Measurements from ENCODE around the gene PSG4. TPM values are rescaled to one million over a fixed set of nuclear protein-coding genes. Genes with fewer than 3 reads are reported as not detected.
"Not testable (repeated sequence)": the region's sequence is repeated elsewhere in the genome, so short reads cannot be mapped to it uniquely, and the experiment has no call there.

PSG4 gene
- total RNA-seq, 6 experiments from 2014 or later: 0.43 to 0.70 (median 0.53) TPM; not detected in 1

- peaks cover 29% of the 10 kb centered on the region for H3K4me1 Mint-ChIP-seq (ENCODE audit: low read depth)
- not testable (repeated sequence) for H3K4me3 Mint-ChIP-seq; DNase-seq; H3K27me3 Mint-ChIP-seq (ENCODE audit: insufficient read depth); H3K9me3 Mint-ChIP-seq; H3K27ac Mint-ChIP-seq
- H3K36me3 Mint-ChIP-seq (ENCODE audit: low read depth): peaks cover 19% of the 10 kb centered on the region
These were observed 11.0 kb downstream of the PSG4 start for GRCh38 chr19:43194397-43194796.

- H3K36me3 Mint-ChIP-seq (ENCODE audit: low read depth): peaks cover 34% of the 10 kb centered on the region
- H3K27me3 Mint-ChIP-seq (ENCODE audit: insufficient read depth): not testable (repeated sequence)
These were observed 12.9 kb downstream of the PSG4 start for GRCh38 chr19:43192381-43193155.

GRCh38 chr19:43188092-43188491, 17.3 kb downstream of the PSG4 start:
- Mint-ChIP-seq H3K27ac (peak overlapping the region; percentile 78), H3K4me1 (ENCODE audit: low read depth) (peaks cover 78% of the 10 kb centered on the region), H3K9me3 (peaks cover 19% of the 10 kb centered on the region), H3K36me3 (ENCODE audit: low read depth) (peaks cover 42% of the 10 kb centered on the region)
- H3K27me3 Mint-ChIP-seq (ENCODE audit: insufficient read depth); H3K4me3 Mint-ChIP-seq; DNase-seq: not testable (repeated sequence)
- TF ChIP-seq, protein P1, sequence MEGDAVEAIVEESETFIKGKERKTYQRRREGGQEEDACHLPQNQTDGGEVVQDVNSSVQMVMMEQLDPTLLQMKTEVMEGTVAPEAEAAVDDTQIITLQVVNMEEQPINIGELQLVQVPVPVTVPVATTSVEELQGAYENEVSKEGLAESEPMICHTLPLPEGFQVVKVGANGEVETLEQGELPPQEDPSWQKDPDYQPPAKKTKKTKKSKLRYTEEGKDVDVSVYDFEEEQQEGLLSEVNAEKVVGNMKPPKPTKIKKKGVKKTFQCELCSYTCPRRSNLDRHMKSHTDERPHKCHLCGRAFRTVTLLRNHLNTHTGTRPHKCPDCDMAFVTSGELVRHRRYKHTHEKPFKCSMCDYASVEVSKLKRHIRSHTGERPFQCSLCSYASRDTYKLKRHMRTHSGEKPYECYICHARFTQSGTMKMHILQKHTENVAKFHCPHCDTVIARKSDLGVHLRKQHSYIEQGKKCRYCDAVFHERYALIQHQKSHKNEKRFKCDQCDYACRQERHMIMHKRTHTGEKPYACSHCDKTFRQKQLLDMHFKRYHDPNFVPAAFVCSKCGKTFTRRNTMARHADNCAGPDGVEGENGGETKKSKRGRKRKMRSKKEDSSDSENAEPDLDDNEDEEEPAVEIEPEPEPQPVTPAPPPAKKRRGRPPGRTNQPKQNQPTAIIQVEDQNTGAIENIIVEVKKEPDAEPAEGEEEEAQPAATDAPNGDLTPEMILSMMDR (IDR thresholded peaks at IDR 0.05): peak; percentile 69

More at GRCh38 chr19:43192381-43193155, 12.9 kb downstream of the PSG4 start:
- not testable (repeated sequence) for H3K4me3 Mint-ChIP-seq, H3K27ac Mint-ChIP-seq, DNase-seq, H3K9me3 Mint-ChIP-seq
- peaks cover 47% of the 10 kb centered on the region for H3K4me1 Mint-ChIP-seq (ENCODE audit: low read depth)

- not testable (repeated sequence) for H3K27me3 Mint-ChIP-seq (ENCODE audit: insufficient read depth); DNase-seq
- Mint-ChIP-seq H3K9me3 (peaks cover 19% of the 10 kb centered on the region), H3K4me1 (ENCODE audit: low read depth) (peaks cover 95% of the 10 kb centered on the region), H3K36me3 (ENCODE audit: low read depth) (peaks cover 42% of the 10 kb centered on the region), H3K27ac (peak within 1 kb of the TSS; percentile 85), H3K4me3 (peak within 1 kb of the TSS; percentile 67)
These were observed 19.0 kb downstream of the PSG4 start, which contains the start of gene PSG5 for GRCh38 chr19:43186311-43186935. Gene PSG5 (minus strand): TSS chr19:43186536. CDS start chr19:43186405, 131 bp downstream.

DNA sequence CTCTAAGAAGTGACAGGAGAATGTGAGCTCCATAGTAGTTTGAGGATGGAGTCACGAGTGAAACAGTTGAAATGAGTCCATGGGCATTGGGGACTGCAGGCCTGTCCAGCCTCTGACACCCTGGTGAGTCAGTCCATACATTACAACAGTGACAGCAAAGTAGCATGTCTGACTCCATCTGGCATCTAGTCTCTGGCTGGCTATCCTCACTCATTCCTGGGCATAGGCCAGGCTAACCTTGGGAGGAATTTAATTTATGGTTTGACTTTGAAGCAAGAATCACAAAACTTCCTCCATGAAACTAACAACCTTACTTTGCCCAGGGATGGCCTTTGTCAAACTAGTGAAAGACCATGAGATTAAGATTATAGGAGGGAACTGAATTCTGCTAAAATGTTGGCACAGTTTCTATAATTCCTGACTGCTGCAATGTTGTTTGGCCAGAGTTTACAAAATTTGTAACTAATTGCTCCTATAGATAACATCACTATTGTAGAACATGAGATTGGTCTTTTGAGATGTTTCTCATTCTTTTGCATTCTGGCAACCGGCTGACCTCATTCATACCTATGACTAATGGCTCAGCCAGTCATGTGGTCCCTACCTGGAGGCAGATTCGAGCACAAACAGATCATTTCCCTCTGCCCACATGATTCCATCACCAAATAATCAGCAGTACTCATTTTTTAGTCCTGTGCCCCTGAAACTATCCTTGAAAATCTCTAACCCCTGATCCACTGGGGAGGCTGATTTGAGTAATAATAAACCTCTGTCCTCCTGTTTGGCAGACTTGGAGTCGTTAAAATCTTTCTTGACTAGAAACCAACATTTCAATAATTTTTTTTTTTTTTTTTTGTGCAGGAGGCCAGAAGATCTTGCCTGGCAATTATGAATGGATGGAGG, 23.3 kb downstream of the PSG4 start:
- peak; percentile 95 for DNase-seq
- Mint-ChIP-seq H3K9me3 (peaks cover 11% of the 10 kb centered on the region), H3K4me1 (ENCODE audit: low read depth) (peaks cover 94% of the 10 kb centered on the region), H3K4me3 (peak overlapping the region; percentile 38), H3K36me3 (ENCODE audit: low read depth) (peaks cover 39% of the 10 kb centered on the region), H3K27ac (peak overlapping the region; percentile 85)
- H3K27me3 Mint-ChIP-seq (ENCODE audit: insufficient read depth): not testable (repeated sequence)

DNA sequence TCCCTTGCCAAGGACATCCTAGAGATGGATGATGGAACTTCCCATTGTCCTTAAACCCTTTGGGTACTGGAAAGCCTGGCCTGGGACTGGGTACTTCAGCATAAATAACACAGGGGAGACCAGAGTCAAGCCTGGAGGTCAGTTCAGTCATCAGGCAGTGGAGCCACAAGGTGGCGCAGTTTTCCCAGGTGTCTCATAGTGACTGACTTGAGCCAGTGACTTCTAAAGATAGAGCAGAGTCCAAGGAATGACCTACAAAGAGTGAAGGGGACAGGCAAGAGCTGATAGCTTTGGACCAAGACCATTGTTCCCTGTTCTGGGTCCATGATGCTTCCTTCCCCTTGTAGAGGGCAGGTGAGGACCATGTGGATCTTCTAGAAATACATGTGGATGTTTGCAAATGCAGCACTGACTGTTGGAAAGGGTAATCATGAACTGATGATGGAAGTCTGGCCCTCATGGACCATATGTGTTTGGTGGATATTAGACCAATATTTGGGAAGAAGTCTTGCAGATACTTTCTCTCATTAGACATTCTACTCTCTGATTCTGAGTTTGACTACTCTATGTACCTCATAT, 25.8 kb downstream of the PSG4 start:
- Mint-ChIP-seq H3K4me1 (ENCODE audit: low read depth) (peaks cover 83% of the 10 kb centered on the region), H3K27ac (peak overlapping the region; percentile 70), H3K4me3 (peak overlapping the region; percentile 27; the same call in 1 of the 2 replicates), H3K36me3 (ENCODE audit: low read depth) (peaks cover 21% of the 10 kb centered on the region)
- TF ChIP-seq, protein P1 (IDR thresholded peaks at IDR 0.05): peak; percentile 71
- not testable (repeated sequence) for H3K27me3 Mint-ChIP-seq (ENCODE audit: insufficient read depth); DNase-seq; H3K9me3 Mint-ChIP-seq

DNA sequence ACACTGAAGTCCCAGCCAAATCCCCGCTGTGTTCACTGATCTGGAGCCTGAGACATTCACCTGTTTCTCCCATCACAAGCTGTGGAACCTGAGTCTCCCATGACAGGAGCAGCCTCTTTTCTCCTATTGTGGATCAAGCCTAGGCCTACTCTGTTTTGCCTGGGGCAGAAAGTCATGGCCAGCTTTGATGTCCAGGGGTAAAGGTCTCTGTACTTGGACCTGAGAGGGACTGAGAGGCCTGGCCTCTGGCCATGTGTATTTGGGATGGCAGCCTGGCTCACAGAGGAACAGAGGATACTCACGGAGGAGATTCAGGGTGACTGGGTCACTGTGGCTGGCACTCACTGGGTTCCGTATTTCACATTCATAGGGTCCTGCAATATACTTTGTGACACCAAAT, 26.9 kb downstream of the PSG4 start:
- Mint-ChIP-seq H3K4me1 (ENCODE audit: low read depth) (peaks cover 76% of the 10 kb centered on the region), H3K36me3 (ENCODE audit: low read depth) (peaks cover 22% of the 10 kb centered on the region)
- not testable (repeated sequence) for H3K27me3 Mint-ChIP-seq (ENCODE audit: insufficient read depth); H3K4me3 Mint-ChIP-seq; H3K27ac Mint-ChIP-seq; DNase-seq; H3K9me3 Mint-ChIP-seq

GRCh38 chr19:43165906-43166305, 39.5 kb downstream of the PSG4 start:
- not testable (repeated sequence) for DNase-seq, H3K9me3 Mint-ChIP-seq
- peaks cover 28% of the 10 kb centered on the region for H3K36me3 Mint-ChIP-seq (ENCODE audit: low read depth)

DNA sequence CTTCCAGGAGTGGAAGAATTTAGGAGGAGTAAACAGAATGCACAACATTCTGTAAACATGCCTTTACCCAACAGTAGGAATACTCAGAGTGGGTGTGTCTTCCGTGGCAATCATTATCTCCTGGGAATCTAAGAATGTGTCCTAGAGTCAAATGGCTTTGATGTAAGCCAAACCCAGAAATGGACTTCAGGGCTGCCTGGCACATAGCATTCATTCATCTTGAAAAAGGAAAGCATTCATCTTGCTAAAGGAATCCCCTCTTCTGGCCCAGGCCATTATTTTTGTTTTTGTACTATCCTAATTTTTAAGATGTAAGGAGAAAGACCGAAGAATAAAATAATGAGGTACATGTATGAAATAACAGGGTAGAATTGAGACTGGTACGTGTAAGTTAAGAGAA, 42.3 kb downstream of the PSG4 start:
- not testable (repeated sequence) for H3K9me3 Mint-ChIP-seq; DNase-seq; H3K4me3 Mint-ChIP-seq; H3K27me3 Mint-ChIP-seq (ENCODE audit: insufficient read depth)
- peaks cover 68% of the 10 kb centered on the region for H3K4me1 Mint-ChIP-seq (ENCODE audit: low read depth)
- H3K36me3 Mint-ChIP-seq (ENCODE audit: low read depth): peaks cover 23% of the 10 kb centered on the region
- peak overlapping the region; percentile 68 for H3K27ac Mint-ChIP-seq

More at GRCh38 chr19:43165906-43166305, 39.5 kb downstream of the PSG4 start:
- H3K4me3 Mint-ChIP-seq; H3K27me3 Mint-ChIP-seq (ENCODE audit: insufficient read depth); H3K27ac Mint-ChIP-seq: not testable (repeated sequence)
- H3K4me1 Mint-ChIP-seq (ENCODE audit: low read depth): peaks cover 50% of the 10 kb centered on the region

- peak overlapping the region; percentile 38; the same call in 1 of the 2 replicates for H3K27ac Mint-ChIP-seq
- peaks cover 23% of the 10 kb centered on the region for H3K36me3 Mint-ChIP-seq (ENCODE audit: low read depth)
- H3K4me1 Mint-ChIP-seq (ENCODE audit: low read depth): peaks cover 68% of the 10 kb centered on the region
- not testable (repeated sequence) for H3K27me3 Mint-ChIP-seq (ENCODE audit: insufficient read depth); H3K4me3 Mint-ChIP-seq; H3K9me3 Mint-ChIP-seq; DNase-seq
These were observed 43.2 kb downstream of the PSG4 start for GRCh38 chr19:43162261-43162660.
